ENCODE measurements around the gene PTGR2.
"Not testable (repeated sequence)": the region's sequence is repeated elsewhere in the genome, so short reads cannot be mapped to it uniquely, and the experiment has no call there.

The PTGR2 gene

DNA sequence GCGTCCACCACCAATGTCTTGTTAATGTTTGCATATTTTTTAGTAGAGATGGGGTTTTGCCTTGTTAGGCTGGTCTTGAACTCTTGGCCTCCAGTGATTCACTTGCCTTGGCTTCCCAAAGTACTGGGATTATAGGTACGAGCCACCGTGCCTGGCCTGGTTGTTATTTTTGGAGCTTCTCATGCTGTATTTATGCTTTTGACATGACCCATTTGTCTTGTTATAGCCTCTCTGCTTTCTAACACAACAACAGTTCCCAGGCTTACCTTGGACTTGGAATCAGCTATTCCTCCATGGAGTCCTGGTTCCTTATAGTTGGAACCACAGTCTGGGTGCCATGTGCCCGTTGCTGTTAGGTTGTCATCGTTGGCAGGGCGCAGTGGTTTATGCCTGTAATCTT is 64.7 kb downstream of the PTGR2 start:
- H3K4me2 ChIP-seq (ENCODE audit: low read depth, low read length, poor library complexity, severe bottlenecking) = no peak overlapping the region
- no peaks in the 10 kb centered on the region for H3K79me2 ChIP-seq (ENCODE audit: insufficient read depth, low read length)

DNA sequence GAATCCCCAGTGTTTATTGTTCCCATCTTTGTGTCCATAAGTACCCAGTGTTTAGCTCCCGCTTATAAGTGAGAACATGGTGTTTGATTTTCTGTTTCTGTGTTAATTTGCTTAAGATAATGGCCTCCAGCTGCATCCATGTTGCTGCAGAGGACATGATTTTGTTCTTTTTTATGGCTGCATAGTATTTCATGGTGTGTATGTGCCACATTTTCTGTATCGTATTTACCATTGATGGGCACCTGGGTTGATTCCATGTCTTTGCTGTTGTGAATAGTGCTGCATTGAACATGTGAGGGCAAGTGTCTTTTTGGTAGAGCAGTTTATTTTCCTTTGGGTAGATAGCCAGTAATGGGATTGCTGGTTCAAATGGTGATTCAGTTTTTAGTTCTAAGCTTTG is 67.8 kb downstream of the PTGR2 start:
- peaks cover 21% of the 10 kb centered on the region; the same call in 1 of the 2 replicates for H3K36me3 ChIP-seq (ENCODE audit: low read length)
- not testable (repeated sequence) for H3K9ac ChIP-seq (ENCODE audit: low read length); H3F3A ChIP-seq (ENCODE audit: insufficient read depth); H3K9me2 ChIP-seq (replicated peaks; ENCODE audit: insufficient read depth, low read length); H4K20me1 ChIP-seq (ENCODE audit: low read depth, low read length); H3K4me3 ChIP-seq (ENCODE audit: insufficient read depth, low read length, poor library complexity, severe bottlenecking); H2AFZ ChIP-seq (ENCODE audit: low read depth, low read length, severe bottlenecking); H3K4me2 ChIP-seq (ENCODE audit: low read depth, low read length, poor library complexity, severe bottlenecking); H3K9me3 ChIP-seq (ENCODE audit: insufficient read depth, low read length); H3K79me2 ChIP-seq (ENCODE audit: insufficient read depth, low read length); H3K27me3 ChIP-seq (ENCODE audit: low read length); H3K27ac ChIP-seq (ENCODE audit: low read depth, low read length)

More for the DNA sequence above, 64.7 kb downstream of the PTGR2 start:
- Histone ChIP-seq H3K9ac (ENCODE audit: low read length) (no peak overlapping the region), H3F3A (ENCODE audit: insufficient read depth) (no peaks in the 10 kb centered on the region), H3K27me3 (ENCODE audit: low read length) (no peaks in the 10 kb centered on the region), H2AFZ (ENCODE audit: low read depth, low read length, severe bottlenecking) (no peak overlapping the region), H3K9me3 (ENCODE audit: insufficient read depth, low read length) (no peaks in the 10 kb centered on the region), H4K20me1 (ENCODE audit: low read depth, low read length) (no peaks in the 10 kb centered on the region), H3K27ac (ENCODE audit: low read depth, low read length) (no peak overlapping the region), H3K4me3 (ENCODE audit: insufficient read depth, low read length, poor library complexity, severe bottlenecking) (no peak overlapping the region), H3K36me3 (ENCODE audit: low read length) (peaks cover 9% of the 10 kb centered on the region; the same call in 1 of the 2 replicates), H3K9me2 (replicated peaks; ENCODE audit: insufficient read depth, low read length) (no peaks in the 10 kb centered on the region)
- no peak for TF ChIP-seq EZH2phosphoT487 (conservative IDR thresholded peaks at IDR 0.05; ENCODE audit: low read length)
- TF ChIP-seq, protein P1, sequence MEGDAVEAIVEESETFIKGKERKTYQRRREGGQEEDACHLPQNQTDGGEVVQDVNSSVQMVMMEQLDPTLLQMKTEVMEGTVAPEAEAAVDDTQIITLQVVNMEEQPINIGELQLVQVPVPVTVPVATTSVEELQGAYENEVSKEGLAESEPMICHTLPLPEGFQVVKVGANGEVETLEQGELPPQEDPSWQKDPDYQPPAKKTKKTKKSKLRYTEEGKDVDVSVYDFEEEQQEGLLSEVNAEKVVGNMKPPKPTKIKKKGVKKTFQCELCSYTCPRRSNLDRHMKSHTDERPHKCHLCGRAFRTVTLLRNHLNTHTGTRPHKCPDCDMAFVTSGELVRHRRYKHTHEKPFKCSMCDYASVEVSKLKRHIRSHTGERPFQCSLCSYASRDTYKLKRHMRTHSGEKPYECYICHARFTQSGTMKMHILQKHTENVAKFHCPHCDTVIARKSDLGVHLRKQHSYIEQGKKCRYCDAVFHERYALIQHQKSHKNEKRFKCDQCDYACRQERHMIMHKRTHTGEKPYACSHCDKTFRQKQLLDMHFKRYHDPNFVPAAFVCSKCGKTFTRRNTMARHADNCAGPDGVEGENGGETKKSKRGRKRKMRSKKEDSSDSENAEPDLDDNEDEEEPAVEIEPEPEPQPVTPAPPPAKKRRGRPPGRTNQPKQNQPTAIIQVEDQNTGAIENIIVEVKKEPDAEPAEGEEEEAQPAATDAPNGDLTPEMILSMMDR (IDR thresholded peaks at IDR 0.05; ENCODE audit: insufficient read depth, low read length, poor library complexity, severe bottlenecking) = no peak

- Histone ChIP-seq H4K20me1 (ENCODE audit: low read depth, low read length) (no peaks in the 10 kb centered on the region), H3K4me2 (ENCODE audit: low read depth, low read length, poor library complexity, severe bottlenecking) (no peak overlapping the region), H3K36me3 (ENCODE audit: low read length) (peaks cover 28% of the 10 kb centered on the region; the same call in 1 of the 2 replicates), H3K27me3 (ENCODE audit: low read length) (no peaks in the 10 kb centered on the region), H3K9me3 (ENCODE audit: insufficient read depth, low read length) (no peaks in the 10 kb centered on the region), H3K9ac (ENCODE audit: low read length) (no peak overlapping the region), H3K27ac (ENCODE audit: low read depth, low read length) (no peak overlapping the region), H3F3A (ENCODE audit: insufficient read depth) (no peaks in the 10 kb centered on the region), H3K79me2 (ENCODE audit: insufficient read depth, low read length) (no peaks in the 10 kb centered on the region), H3K4me3 (ENCODE audit: insufficient read depth, low read length, poor library complexity, severe bottlenecking) (no peak overlapping the region), H2AFZ (ENCODE audit: low read depth, low read length, severe bottlenecking) (no peak overlapping the region), H3K9me2 (replicated peaks; ENCODE audit: insufficient read depth, low read length) (no peaks in the 10 kb centered on the region)
- TF ChIP-seq, protein P1 (IDR thresholded peaks at IDR 0.05; ENCODE audit: insufficient read depth, low read length, poor library complexity, severe bottlenecking) = no peak
Measured at GRCh38 chr14:73924337-73924736, 72.7 kb downstream of the PTGR2 start.

All from SU-DHL-6 (cell line).